GM19043 (cell line): ENCODE data around the gene CEP20.

ENCODE experiments used
- ATAC-seq: cut with Tn5 transposase; IDR thresholded peaks from one replicate; pipeline ENCODE4 v1.9.1; 2021; ENCODE audit warnings: low read depth; ENCODE audit not compliant: unreplicated experiment

Gene CEP20

DNA sequence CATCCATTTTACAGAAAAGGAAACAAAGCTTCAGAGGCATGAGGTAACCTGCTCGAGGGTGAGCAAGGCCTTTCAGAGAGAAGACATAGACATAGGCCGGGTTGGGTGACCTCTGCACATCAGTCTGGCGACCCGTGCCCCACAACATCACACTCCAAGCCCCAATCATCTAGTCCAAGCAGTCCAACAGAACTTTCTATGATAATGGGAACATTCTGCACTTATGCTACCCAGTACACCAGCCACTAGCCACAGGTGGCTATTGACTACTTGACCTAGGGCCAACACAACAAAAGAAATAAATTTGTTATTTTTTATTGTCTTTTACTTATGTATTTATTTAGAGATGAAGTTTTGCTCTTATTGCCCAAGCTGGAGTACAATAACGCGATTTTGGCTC lies 52.3 kb downstream of the CEP20 start:
- no peak for ATAC-seq

DNA sequence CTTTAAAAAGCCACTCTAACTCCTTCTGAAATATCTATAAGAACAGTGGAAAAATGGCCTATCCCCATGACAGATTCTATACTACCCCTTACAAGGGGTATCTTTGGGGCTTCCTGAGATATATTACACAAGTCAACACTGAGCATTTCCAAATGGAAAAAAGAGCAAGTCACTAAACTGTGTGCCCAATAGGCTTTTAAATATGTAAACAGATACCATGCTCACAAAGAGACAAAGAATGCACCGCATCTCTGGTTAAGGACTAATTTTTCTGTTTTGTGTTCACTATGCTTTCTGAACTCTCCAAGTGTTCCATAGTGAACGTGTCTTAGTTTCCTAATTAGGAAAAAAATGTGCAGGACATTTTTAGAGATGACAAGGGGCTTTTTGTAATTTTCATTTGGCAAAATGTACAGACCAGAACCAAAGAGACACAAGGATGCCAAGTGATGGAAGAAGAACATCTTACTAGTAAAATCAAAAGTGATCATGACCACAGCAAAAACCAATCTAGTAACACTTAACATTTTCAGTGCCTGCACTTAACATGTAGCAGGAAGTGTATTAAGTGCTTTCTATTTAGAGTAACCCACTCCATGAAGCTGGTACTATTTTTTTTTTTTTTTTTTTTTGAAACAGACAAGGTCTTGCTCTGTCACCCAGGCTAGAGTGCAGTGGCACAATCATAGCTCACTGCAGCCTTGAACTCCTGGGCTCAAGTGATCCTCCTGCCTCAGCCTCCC lies 53.1 kb downstream of the CEP20 start:
- ATAC-seq: no peak

DNA sequence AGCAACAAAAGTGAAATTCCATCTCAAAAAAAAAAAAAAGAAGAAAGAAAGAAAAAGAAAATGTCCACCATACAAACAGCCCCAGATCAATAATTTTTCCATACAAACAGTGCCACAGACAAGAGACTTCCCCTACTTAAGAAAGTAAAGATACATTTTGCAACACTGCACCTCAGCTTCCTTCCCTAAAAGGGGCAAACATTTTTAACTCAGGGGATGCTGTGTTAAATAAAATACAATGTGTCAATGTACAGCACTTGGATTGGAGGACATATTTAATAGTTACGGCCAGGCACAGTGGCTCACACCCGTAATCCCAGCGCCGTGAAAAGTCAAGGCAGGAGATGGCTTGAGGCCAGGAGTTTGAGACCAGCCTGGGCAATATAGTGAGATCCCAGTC lies 53.9 kb downstream of the CEP20 start:
- ATAC-seq: no peak

DNA sequence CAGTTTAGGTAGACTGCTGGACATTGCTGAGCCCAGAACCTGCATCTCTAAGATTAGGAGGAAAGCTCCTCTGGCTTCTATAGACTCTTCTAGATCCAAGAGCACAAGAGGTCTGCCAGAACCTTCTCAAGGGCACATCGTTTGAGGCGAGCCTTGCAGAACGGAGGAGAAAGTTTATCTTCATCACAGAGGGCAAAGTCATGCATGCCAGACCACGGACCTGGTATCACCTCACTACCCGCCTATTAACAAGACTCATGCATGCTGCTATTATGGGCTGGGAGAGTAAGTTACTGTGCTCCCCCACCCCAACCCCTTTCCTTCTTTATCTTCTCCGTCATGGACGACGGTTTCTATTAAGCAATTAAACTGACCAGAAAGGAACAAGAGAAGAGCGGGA lies 54.9 kb downstream of the CEP20 start:
- ATAC-seq: no peak

DNA sequence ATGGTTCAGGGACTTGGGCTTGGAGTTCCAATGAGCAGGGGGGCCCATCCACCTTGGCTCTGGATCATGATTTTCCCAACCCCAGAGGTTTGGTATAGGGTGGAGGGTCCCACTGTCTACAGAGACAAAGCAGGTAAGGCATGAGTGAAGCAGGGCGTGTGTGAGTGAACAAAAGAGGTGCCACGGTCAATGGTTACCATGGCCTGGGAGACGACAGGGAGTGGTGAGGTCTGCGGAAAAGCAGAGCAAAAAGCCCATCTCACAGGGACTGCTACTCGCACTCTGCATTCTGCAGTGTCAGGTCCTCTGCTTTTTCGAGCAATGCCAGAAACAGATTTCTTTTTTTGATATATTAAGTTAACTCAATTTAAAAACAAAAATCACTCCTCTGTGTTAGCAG lies 56.2 kb downstream of the CEP20 start:
- no peak for ATAC-seq

DNA sequence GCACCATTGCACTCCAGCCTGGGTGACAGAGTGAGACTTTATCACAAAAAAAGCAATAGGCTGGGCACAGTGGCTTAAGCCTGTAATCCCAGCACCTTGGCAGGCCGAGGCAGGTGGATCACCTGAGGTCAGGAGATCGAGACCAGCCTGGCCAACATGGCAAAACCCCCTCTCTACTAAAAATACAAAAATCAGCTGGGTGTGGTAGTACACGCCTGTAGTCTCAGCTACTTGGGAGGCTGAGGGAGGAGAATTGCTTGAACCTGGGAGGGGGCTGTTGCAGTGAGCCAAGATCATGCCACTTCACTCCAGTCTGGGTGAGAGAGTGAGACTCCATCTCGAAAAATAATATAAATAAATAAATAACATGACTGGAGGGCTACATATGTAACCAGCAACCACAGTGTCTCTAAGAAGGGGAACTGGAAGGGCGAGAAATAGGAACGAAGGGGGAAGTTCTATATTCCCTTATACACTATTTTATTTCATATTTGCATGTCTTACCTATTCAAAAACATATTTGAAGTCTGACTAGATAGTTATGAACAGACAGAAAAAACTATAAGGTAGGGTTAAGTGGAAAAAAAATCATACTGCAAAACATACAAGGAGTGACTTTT lies 57.5 kb downstream of the CEP20 start:
- ATAC-seq: no peak

DNA sequence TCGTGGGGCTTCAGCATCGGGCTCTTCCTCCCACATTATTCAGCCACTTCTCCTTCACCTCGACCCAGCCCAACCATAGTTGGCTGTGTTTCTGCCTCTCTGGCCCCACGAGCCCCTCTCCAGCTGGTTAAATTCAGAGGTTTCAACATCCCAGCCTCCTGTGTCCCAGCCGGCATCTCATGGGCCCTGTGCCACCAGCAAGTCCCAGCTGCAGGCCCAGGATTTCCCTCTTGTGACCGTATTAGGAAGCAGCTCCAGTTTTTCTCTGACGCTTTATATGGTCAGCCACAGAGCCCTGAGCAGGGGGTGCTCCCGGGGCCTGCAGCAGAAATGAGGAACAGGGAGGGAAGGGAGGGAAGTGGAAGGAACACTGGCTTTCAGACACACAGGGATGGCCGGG lies 58.9 kb downstream of the CEP20 start:
- ATAC-seq: no peak

DNA sequence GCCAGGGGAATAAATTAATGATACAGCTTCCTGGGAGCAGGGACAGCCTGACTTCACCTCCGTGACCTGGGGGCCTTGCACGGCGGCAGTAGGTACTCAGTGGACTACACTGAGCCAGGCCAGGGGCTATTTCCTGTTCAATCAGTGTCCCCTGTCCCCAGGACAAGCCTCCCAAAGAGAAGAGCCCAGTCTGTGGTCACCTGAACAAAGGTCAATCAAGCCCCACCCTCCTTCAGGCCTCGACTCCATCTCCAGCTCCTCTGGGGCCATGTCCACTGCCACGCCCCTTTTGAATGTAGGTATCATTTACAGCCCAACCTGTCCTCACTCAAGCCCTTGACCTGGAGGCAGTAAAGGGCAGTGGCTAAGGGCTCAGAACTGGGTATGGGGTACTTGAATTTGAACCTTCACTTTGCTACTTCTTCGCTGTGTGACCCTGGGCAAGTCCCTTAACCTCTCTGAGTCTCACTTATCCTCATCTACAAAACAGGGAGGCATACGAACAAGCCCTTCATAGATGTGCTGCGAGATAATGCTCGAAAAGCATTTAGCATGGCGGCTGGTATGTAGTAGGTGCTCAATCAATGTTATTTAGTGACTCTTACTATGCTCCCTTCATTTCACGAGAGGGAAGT lies 60.6 kb downstream of the CEP20 start:
- ATAC-seq: no peak

DNA sequence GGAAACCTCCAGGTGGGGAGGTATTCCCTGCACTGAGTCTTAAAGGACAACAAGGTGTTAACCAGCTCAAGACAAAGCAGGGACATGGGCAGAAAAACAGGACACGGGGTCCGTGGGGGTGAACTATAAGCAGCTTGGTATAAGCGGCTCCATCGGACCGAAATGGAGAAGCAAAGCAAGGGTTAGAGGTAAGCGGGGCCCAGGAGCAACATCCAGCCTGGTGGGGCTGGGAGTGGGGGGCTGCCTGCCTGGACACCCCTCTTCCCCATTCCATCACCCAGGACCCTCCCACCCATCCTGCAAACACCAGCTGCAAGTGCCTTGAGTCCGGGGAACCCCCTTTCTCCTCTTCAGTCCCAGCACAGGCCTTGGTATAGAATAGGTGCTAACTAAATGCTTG lies 61.1 kb downstream of the CEP20 start:
- no peak for ATAC-seq

DNA sequence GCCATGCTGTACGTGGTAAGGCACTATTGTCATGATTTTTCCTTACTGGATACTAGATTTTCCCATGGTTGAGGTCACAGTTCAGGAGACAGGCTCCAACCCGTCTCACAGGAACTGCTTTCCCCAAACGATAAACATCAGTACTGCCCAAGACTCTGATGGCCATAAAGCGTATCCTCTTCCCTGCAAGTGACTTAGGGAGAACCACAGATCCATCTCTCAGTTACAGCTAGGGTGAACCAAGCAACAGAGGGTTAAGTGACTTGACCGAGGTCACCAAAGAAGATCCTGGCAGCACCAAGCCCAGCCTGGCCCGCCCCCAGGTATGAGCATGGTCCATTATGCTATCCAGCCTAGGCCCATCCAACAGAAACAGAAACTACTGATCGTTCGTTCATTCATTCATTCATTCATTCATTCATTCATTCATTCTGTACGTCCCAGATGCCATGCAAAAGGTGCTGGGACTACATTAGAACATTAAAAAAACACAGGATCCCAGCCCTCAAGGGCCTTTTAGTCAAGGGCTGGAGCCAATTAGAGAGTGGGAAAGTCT lies 62.6 kb downstream of the CEP20 start:
- ATAC-seq: no peak

DNA sequence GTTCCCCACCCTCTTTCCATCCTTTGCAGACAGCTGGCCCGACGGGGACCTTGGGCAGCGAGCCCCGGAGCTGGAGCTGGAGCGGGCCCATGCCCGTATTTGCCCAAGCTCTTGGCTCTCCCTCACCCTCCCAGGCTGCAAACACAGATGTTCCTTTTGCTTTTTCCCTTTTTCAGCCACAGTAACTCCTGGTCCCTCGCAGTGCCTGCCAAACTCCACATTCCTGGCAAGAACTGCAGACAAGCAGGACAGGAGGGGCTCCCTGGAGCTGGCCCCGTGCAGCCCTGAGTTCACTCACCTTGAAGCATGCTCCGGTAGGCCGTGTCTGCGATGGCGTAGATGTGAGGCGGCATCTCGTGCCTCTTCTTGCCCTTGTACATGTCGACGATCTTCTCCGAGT lies 65.4 kb downstream of the CEP20 start:
- ATAC-seq: no peak

DNA sequence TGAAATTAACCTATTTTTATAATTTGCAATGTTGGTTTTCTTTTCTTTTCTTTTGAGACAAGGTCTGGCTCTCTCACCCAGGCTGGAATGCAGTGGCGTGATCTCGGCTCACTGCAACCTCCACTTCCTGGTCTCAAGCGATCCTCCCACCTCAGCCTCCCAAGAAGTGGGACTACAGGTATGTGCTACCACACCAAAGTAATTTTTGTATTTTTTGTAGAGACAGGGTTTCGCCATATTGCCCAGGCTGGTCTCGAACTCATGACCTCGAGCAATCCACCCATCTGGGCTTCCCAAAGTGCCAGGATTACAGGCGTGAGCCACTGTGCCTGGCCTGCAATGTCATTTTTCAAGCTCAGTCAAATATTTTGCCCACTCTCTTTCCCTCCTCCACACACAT lies 67.6 kb downstream of the CEP20 start:
- ATAC-seq: no peak

DNA sequence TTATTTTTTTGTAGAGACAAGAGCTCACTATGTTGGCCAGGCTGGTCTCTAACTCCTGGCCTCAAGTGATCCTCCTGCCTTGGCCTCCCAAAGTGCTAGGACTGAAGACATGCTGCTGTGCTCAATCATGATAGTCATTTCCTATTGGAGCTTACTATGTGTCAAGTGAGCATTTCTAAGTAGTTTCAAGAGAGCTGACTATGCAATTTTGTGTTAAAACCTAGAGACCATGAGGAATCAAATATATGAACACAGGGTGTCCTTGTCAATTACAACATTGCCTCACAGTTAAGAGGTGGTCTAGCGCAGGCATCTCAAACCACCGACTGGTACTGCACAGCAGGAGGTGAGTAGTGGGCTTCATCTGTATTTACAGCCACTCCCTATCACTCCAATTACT lies 69.4 kb downstream of the CEP20 start:
- no peak for ATAC-seq

DNA sequence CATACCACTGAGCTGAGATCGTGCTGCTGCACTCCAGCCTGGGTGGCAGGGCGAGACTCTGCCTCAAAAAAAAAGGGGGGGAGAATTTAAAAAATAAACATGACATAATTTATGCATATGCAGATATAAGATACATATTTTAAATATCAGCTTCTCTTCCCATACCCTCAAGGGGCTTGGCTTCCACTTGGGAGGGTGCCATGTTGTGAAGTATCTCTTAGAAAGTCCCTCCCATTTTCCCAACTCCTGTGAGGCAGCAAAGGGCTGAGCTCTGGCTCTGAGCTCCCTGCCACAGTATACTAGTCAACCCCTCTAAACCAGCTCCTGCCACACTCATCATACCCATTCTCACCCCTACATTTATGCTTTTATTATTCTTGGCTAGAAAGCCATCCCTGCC lies 71.0 kb downstream of the CEP20 start:
- ATAC-seq: no peak

DNA sequence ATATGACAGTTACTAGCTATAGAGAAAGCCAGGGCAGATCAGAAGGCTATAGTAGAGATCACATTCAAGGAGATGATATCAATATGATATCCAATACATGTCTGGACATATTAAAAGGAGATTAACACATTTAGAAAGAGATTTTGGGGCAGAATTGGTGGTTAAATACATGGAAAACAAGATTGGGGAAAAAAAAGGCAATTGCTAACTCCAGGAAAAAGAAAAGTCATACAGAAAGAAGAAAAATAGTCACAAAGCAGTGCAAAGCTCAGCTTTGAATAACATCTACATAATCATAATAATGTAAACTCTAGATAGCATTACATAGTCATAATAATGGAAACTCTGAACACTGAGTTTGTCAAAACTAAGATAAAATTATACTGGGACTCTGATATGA lies 72.2 kb downstream of the CEP20 start:
- no peak for ATAC-seq
